Choroid plexus epithelial cell (primary cell): ENCODE results near the gene KRTAP20-1.
A peak's percentile ranks its signal among the peaks of the same experiment; 100 is the strongest.

Source experiments
- DNase-seq: peaks from one replicate; pipeline ENCODE4 v3.0.0-alpha.2; 2010; ENCODE audit warnings: low read depth
- H3K4me3 ChIP-seq: 2 replicates; pipeline ENCODE4 v1.5.1; 2011; ENCODE audit warnings: low read depth, mild to moderate bottlenecking, control low read depth, low read length, moderate library complexity
- TF ChIP-seq, protein P1 (sequence below): conservative IDR thresholded peaks from 2 replicates; pipeline ENCODE4 v1.5.1; 2011; ENCODE audit warnings: low read depth, mild to moderate bottlenecking, control low read depth, inconsistent platforms, low read length, moderate library complexity

Gene KRTAP20-1, protein sequence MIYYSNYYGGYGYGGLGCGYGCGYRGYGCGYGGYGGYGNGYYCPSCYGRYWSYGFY

DNA sequence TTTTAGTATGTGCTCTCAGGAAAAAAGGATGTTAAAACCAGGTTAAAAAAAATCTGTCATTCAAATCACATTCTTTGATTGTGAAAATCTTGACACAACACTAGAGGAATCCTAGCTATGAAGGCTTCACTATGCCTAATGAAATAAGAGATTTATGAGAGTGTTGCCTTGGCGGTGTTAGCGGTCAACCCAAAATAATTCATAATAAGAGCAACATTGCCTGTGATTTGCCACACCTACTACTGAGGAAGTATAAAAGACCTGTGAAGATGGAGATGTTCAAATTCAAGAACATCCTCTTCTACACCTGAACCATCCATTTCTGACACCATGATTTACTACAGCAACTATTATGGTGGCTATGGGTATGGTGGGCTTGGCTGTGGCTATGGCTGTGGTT lies at the start of gene KRTAP20-1:
Gene KRTAP20-1 (plus strand): TSS at position 301 of the 400 bp plus-strand sequence. CDS start 30 bp downstream, at position 331.
- H3K4me3 ChIP-seq, result no peak within 1 kb of the TSS
- no peak for DNase-seq
- TF ChIP-seq, protein P1, sequence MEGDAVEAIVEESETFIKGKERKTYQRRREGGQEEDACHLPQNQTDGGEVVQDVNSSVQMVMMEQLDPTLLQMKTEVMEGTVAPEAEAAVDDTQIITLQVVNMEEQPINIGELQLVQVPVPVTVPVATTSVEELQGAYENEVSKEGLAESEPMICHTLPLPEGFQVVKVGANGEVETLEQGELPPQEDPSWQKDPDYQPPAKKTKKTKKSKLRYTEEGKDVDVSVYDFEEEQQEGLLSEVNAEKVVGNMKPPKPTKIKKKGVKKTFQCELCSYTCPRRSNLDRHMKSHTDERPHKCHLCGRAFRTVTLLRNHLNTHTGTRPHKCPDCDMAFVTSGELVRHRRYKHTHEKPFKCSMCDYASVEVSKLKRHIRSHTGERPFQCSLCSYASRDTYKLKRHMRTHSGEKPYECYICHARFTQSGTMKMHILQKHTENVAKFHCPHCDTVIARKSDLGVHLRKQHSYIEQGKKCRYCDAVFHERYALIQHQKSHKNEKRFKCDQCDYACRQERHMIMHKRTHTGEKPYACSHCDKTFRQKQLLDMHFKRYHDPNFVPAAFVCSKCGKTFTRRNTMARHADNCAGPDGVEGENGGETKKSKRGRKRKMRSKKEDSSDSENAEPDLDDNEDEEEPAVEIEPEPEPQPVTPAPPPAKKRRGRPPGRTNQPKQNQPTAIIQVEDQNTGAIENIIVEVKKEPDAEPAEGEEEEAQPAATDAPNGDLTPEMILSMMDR, result no peak

DNA sequence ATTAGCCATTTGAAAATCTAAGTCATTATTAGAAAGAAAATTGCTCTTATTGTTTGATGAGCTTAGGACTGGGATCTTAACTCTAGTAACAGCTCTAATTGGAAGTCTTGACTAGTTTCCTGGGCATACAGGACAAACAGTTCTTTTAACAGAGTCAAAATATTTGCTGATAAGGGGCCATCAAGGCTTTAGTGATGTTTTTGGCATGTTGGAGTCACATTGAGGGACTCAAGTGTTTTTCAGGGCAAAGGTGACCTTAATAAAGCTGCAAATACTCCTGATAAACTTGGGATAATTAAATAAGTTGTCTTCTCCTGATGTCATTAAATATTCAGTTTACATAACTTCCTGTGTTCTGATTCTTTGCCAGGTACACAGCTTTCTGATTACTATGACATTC lies 48.6 kb upstream of the KRTAP20-1 start:
- no peak for DNase-seq
- TF ChIP-seq, protein P1, result no peak
- H3K4me3 ChIP-seq, result no peak overlapping the region

DNA sequence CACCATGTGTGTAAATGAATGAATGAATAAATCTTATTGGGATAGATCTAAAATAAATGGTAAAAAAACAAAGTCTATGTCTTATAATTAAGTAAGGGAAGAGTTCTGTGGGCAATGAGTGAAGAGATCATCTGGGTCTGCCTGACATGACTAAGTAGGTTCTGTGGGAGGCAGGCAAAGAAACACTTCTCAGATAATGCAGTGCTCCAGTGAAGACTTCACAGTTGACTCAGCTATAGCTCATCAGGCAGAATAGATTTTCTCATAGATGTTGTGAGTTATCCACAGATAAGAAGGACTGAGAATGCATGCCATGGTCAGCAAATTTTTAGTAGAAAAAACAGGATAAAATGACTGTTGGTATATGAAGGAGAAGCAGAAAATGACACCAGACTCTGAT lies 38.5 kb upstream of the KRTAP20-1 start:
- TF ChIP-seq, protein P1, result no peak
- DNase-seq, result peak; percentile 2
- no peak overlapping the region for H3K4me3 ChIP-seq

DNA sequence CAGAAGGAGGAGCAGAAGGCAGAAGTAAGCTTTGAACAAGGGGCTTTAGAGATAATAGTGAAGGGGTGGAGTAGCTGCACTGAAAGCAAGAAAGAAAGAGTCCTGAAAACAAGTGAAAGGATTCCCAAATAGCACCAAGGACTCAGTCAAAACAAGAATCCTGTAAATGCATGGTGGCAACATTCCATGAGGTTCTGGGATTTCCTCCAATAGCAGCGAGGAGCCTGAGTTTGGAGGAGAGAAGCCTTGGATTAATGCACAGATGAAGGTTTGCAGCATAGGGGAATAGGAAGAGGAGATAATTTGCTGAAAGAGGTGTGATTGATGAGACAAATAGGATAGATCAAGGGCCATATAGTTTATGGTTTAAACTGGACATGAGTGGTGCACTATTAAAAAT lies 36.9 kb upstream of the KRTAP20-1 start:
- TF ChIP-seq, protein P1, result no peak
- DNase-seq, result no peak

DNA sequence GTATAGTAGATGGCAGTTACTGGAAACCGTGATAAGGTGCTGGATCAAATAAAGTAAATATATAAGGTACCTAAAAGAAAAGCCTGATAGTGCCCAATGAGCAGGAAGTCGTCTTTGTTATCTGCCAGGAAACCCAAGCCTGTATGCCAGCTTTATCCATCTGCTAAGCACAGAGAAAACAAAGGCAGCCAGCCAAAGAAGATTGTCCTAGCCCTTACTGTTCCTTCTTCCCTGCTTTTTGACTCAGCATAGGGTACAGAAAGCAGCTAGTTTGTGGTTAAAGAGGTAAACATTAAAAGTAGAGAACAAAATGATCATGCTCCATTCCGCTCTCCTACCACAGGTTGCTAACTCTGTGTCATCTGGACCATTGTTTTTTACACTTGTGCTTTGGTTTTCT lies 36.1 kb upstream of the KRTAP20-1 start:
- H3K4me3 ChIP-seq, result no peak overlapping the region
- TF ChIP-seq, protein P1, result no peak
- no peak for DNase-seq

More for the DNA sequence above, 36.9 kb upstream of the KRTAP20-1 start:
- no peak overlapping the region for H3K4me3 ChIP-seq

DNA sequence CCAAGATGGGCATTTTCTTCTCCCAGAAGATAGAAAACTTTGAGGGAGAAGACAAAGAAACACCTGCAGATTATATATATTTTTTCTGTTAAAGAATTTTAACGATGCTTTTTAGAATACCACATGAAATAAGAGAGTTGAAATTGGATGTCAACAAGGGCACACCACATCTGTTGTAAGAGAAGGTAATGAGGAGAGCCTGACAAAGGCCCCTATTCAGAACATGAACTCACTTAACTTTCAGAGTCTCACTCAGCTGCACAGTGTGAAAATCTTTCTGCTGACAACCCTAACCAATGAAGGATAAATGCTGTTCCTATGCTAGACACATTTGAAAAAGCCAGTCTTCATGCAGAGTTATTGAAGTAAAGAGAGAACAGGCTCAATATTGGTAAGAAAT lies 33.4 kb upstream of the KRTAP20-1 start:
- no peak overlapping the region for H3K4me3 ChIP-seq
- no peak for DNase-seq
- TF ChIP-seq, protein P1, result no peak

DNA sequence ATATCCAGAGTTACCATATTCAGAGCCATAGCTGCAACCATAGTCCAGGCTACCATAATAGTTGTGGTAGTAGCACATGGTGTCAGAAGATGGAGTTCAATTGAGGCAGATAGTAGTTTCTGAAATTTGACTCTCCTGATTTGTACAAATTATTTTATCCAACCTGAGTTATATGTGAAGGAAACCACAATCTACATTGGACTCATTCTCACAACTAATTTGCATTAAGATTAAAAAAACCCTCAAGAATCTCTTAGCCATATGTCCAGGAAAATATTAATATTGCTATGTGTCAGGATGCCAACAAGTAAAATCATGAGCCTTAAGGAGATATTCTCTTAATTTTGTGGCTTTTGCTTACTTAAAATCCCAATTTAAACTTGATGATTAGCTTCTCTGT lies 25.9 kb upstream of the KRTAP20-1 start, which contains the start of gene KRTAP22-2:
Gene KRTAP22-2 (minus strand): TSS at position 101 of the 400 bp plus-strand sequence.
- TF ChIP-seq, protein P1, result no peak
- DNase-seq, result no peak

More for the DNA sequence above, 25.9 kb upstream of the KRTAP20-1 start, which contains the start of gene KRTAP22-2:
- no peak within 1 kb of the TSS for H3K4me3 ChIP-seq
